ENCODE measurements around the gene WBP11.

GRCh38 chr12:14795028-14795448, 8.2 kb downstream of the WBP11 start:
- TF ChIP-seq CTCF (IDR thresholded peaks at IDR 0.05; ENCODE audit: insufficient read depth, low read depth, low read length): no peak
- TF ChIP-seq EZH2 (IDR thresholded peaks at IDR 0.05; ENCODE audit: insufficient read depth, low read length): no peak

All from astrocyte (in vitro differentiated cells and primary cell).